ENCODE data around the gene MUL1. TPM values are rescaled to one million over a fixed set of nuclear protein-coding genes. Genes with fewer than 3 reads are reported as not detected.

MUL1 gene
- total and polyA plus RNA-seq, 2 of the 8 experiments (the other 6 are each of a cell fraction or from before 2014, with no cell fraction given): 16.4 to 20.8 TPM

DNA sequence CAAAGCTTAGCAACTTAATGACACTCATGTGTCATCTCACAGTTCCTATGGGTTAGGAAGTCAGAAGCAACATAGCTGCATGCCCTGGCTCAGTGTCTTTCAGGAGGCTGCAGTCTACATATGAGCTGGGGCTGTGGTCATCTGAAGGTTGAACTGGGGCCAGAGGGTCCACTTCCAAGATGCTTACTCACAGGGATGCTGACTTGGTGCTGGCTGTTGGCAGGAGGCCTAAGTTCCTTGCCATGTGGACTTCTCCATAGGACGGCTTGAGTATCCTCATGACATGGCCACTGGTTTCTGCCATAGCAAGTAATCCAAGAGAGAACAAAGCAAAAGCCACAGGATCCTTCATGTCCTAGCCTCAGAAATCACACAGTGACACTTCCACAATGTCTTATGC lies 32.3 kb upstream of the MUL1 start:
- H4K8ac ChIP-seq (ENCODE audit: extremely low read depth, insufficient read depth, low read length): no peak overlapping the region
- WGBS, 2 experiments (ENCODE audit: extremely low coverage in 1 of 2, insufficient coverage in 1 of 2, insufficient read length in 1 of 2, insufficient replicate concordance in 2 of 2, low coverage in 1 of 2, low lambda C conversion rate in 2 of 2, missing lambda C conversion rate in 1 of 2): 100% methylated on average over 1 of the region's 1 CpG; no CpG with 5 or more reads in 1 of the 2 experiments
- H2BK15ac ChIP-seq (ENCODE audit: low read length): no peak overlapping the region
- CTCF ChIA-PET (ENCODE audit: partially characterized antibody): interaction anchor here (0.8 to 2.1 kb wide), 4 partner anchors 8 to 93 kb away, joined by 3 to 6 read pairs (median 4); partner anchors contain the start of gene PINK1
- H3K36me3 ChIP-seq (ENCODE audit: control insufficient read depth in 2 of 4, insufficient read depth in 4 of 4, low read length in 3 of 4): no peaks in the 10 kb centered on the region
- no peak overlapping the region for H2BK5ac ChIP-seq (ENCODE audit: low read depth, low read length)
- no peaks in the 10 kb centered on the region for H3K23me2 ChIP-seq (ENCODE audit: low read depth, low read length)
- H3K4me3 ChIP-seq (ENCODE audit: extremely low read depth in 1 of 4, insufficient read depth in 2 of 4, low read depth in 3 of 4, low read length in 4 of 4): no peak overlapping the region
- POLR2A ChIA-PET (ENCODE audit: partially characterized antibody): no interaction called here
- no peak overlapping the region for H4K91ac ChIP-seq (replicated peaks; ENCODE audit: insufficient read length, low read length)
- H4K20me1 ChIP-seq (replicated peaks in 1 of 2; ENCODE audit: control insufficient read depth in 1 of 2, insufficient read depth in 2 of 2, low read length in 2 of 2): no peaks in the 10 kb centered on the region
- H3K27ac ChIP-seq (ENCODE audit: low read depth, low read length): no peak overlapping the region
- H3K14ac ChIP-seq (ENCODE audit: insufficient read length): no peak overlapping the region
- no peak overlapping the region for H3K18ac ChIP-seq (ENCODE audit: extremely low read depth, low read length)
- no peaks in the 10 kb centered on the region for H3K79me1 ChIP-seq (ENCODE audit: low read depth, low read length)
- no peak overlapping the region for H3K4me2 ChIP-seq (ENCODE audit: insufficient read depth in 1 of 2, low read depth in 2 of 2, low read length in 2 of 2)
- no peaks in the 10 kb centered on the region for H3K4me1 ChIP-seq (replicated peaks in 1 of 4; ENCODE audit: control insufficient read depth in 3 of 4, insufficient read depth in 4 of 4, low read length in 3 of 4)
- no peaks in the 10 kb centered on the region for H3K79me2 ChIP-seq (ENCODE audit: control insufficient read depth in 1 of 2, insufficient read depth in 2 of 2, low read length in 2 of 2)
- no peak for TF ChIP-seq RXRA (IDR thresholded peaks at IDR 0.05; ENCODE audit: insufficient read depth, low read depth, low read length)
- TF ChIP-seq SAP30 (IDR thresholded peaks at IDR 0.05; ENCODE audit: insufficient read depth, insufficient replicate concordance, low read length): no peak
- no peak for TF ChIP-seq GABPA (IDR thresholded peaks at IDR 0.05; ENCODE audit: borderline replicate concordance, insufficient read depth, low read length)
- no peak overlapping the region for H4K5ac ChIP-seq (ENCODE audit: insufficient read length, low read depth, low read length)
- no peak overlapping the region for H3K23ac ChIP-seq (ENCODE audit: insufficient read length)
- no peak overlapping the region for H2BK12ac ChIP-seq (ENCODE audit: low read depth, low read length)
- H3K4ac ChIP-seq (replicated peaks; ENCODE audit: insufficient read length, low read depth, low read length): no peak overlapping the region
- H3K9ac ChIP-seq (replicated peaks in 1 of 4; ENCODE audit: extremely low read depth in 1 of 4, low read depth in 3 of 4, low read length in 3 of 4): no peak overlapping the region
- peaks cover 0 to 2% (median 0%) of the 10 kb centered on the region in 4 experiments; a peak in 3 of 7 replicates for H3K27me3 ChIP-seq (replicated peaks in 1 of 4; ENCODE audit: control insufficient read depth in 3 of 4, extremely low read depth in 1 of 4, insufficient read depth in 3 of 4, low read length in 3 of 4)
- DNase-seq (ENCODE audit: low read depth in 1 of 2, low spot score in 2 of 2): no peak
- no peak overlapping the region for H3K56ac ChIP-seq (replicated peaks; ENCODE audit: insufficient read length, low read depth, low read length)
- H2AFZ ChIP-seq (ENCODE audit: low read length): no peak overlapping the region
- no peak overlapping the region for H2AK5ac ChIP-seq (ENCODE audit: low read depth, low read length)
- no peak overlapping the region for H2BK120ac ChIP-seq (replicated peaks; ENCODE audit: low read depth, low read length)
- no peaks in the 10 kb centered on the region for H3K9me3 ChIP-seq (ENCODE audit: insufficient read depth in 2 of 2, low read depth in 1 of 2, low read length in 1 of 2)
- no peak for FAIRE-seq
- H2BK20ac ChIP-seq (ENCODE audit: low read length): no peak overlapping the region
